GM18909 (cell line): ENCODE measurements around the gene NGB.

ENCODE experiments used
- ATAC-seq: cut with Tn5 transposase; IDR thresholded peaks from one replicate; pipeline ENCODE4 v1.9.1; 2021; ENCODE audit warnings: mild to moderate bottlenecking; ENCODE audit not compliant: unreplicated experiment, poor library complexity

The NGB gene

GRCh38 chr14:77240336-77240915 lies 30.6 kb downstream of the NGB start:
- ATAC-seq = no peak

- no peak for ATAC-seq
Measured at GRCh38 chr14:77239412-77239811, 31.6 kb downstream of the NGB start.

- no peak for ATAC-seq
Measured at GRCh38 chr14:77238996-77239395, 32.0 kb downstream of the NGB start.

GRCh38 chr14:77238356-77238755 lies 32.6 kb downstream of the NGB start:
- ATAC-seq = no peak

DNA sequence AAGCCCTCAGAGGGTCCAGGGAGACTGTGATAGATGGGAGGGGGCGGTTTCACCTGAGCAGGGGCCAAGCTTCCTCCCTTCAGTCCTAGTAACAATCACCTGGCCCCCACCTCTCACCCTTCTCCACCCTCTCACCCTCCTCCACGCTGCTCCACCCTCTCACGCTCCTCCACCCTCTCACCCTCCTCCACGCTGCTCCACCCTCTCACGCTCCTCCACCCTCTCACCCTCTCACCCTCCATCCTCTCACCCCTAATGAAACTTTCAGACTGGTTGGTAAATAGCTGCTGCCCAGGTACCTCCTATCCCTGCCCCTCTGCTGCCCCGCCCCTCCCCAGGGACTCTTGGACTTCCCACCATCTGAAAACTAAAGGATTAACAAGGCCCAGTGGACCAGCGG lies 34.2 kb downstream of the NGB start:
- ATAC-seq = no peak

- ATAC-seq = no peak
Measured at GRCh38 chr14:77231721-77232120, 39.3 kb downstream of the NGB start.

GRCh38 chr14:77230914-77231313 lies 40.1 kb downstream of the NGB start:
- ATAC-seq = no peak

GRCh38 chr14:77228056-77228455 lies 43.0 kb downstream of the NGB start:
- no peak for ATAC-seq

DNA sequence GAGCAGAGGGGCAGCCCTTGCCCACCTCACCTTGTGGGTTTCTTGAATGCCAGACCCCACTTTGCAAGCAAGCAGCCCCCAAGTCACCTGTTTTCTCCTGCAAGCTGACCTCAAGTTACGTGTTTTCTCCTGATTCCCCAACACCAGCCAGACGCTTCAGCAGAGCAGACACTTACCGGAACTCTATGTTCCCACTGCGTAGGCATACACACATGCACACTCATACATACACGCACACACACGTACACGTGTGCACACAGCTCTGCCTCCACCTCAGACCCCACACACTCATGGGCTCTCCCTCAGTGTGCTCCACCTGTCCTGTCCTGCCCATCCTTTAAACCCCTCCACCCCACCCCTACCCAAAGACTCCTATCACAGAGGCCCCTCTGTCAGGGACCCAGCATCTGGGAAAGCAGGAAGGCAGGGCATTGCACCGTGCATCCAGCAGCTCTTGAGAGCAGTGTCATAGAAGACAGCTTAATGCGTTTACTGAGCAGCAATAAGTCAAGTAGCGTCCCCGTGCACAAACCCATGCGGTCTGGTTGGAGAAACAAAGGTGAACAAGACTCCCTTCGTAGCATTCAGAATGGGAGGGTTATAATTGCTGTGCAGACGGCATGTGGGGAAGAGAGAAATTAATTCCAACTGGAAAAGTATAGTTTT lies 45.0 kb downstream of the NGB start:
- no peak for ATAC-seq

DNA sequence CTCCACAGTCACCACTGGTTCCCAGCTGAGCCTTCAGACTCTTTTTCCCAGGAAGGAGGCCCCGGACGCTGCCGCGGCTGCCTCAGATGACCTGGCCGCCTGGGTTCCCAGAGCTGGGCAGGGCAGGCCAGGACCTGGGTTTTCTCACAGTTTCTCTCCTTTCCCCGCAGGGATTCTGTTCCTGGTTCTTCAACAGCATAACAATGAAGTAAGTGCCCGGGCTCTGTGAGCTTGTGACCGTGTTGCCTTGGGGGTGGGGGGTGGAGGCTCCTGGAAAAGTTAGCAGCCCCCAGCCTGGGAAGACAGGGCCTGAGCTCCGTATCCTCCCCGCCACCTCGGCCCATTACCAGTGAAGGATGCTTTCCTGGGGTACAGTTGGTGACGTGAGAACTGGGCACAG lies 45.8 kb downstream of the NGB start:
- no peak for ATAC-seq

- no peak for ATAC-seq
Measured at GRCh38 chr14:77224212-77224611, 46.8 kb downstream of the NGB start.

GRCh38 chr14:77222546-77223225 lies 48.3 kb downstream of the NGB start:
- ATAC-seq = no peak

DNA sequence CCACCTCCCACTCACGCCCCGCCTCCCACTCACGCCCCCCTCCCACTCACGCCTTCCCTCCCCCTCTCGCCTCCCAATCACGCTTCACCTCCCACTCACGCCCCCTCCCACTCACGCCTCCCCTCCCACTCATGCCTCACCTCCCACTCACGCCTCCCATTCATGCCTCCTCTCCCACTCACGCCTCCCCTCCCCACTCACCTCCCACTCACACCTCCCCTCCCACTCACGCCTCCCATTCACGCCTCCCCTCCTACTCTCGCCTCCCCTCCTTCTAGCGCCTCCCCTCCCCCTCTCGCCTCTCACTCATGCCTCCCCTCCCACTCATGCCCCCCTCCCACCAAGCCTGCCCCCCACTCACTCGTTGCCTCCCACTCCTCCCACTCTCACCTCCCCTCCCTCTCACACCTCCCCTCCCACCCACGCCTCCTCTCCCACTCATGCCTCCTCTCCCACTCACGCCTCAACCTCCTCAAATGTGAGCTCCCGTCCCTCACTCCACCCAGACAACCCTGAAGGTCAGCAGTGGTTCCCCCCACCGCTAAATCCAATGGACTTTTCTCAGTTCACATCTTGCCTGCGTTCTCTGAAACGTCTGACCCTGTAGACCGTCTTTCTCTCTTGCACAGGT lies 49.6 kb downstream of the NGB start:
- no peak for ATAC-seq

- ATAC-seq = no peak
Measured at GRCh38 chr14:77220246-77221017, 50.6 kb downstream of the NGB start.

- no peak for ATAC-seq
Measured at GRCh38 chr14:77219591-77219990, 51.4 kb downstream of the NGB start.

DNA sequence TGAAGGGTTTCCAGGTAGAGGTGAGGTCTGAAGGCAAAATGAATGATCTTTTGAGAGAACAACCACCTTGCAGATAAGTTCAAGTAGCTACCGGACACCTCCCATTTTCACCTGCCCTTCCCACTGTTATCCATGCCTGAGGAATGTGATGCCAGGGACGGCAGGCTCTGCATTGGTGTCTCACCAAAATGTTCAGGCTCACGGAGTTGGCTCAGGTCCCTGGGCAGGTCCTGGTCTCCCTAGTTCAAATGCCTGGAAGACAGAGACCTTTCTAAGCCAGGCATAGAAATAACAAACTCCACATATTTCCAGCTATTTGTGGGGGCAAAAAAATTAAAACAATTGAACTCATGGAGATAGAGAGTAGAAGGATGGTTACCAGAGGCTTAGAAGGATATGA lies 53.5 kb downstream of the NGB start:
- no peak for ATAC-seq
